WTC11 (cell line): ENCODE measurements around the gene JMJD8. TPM values are rescaled to one million over a fixed set of nuclear protein-coding genes. Genes with fewer than 3 reads are reported as not detected.

Experiments used
- ATAC-seq: fragments of 200-7000 bp; cut with Tn5 transposase; 2 replicates; pipeline ENCODE4 v1.10.0; 2021; ENCODE audit warnings: mild to moderate bottlenecking, moderate library complexity
- CTCF ChIA-PET: fragments of 300-600 bp; sonication (Branson Sonifier 250); formaldehyde crosslinking; loops from one replicate; lab custom pipeline; 2021; ENCODE audit warnings: antibody characterized with exemption; lab: Charles Lee
- POLR2A ChIA-PET: fragments of 350-600 bp; sonication (Branson Sonifier 250); formaldehyde crosslinking; loops from one replicate; lab custom pipeline; 2021; ENCODE audit warnings: antibody characterized with exemption; lab: Charles Lee
- DNase-seq: peaks from one replicate; pipeline ENCODE4 v3.0.0; 2021; ENCODE audit warnings: low spot score
- H3K27ac Mint-ChIP-seq: 2 replicates; pipeline ENCODE4 v1.8.0; 2021; ENCODE audit warnings: mixed read lengths
- H3K27me3 Mint-ChIP-seq: 2 replicates; pipeline ENCODE4 v1.8.0; 2021; ENCODE audit warnings: low read depth, mild to moderate bottlenecking, moderate library complexity, mixed read lengths
- H3K36me3 Mint-ChIP-seq: 2 replicates; pipeline ENCODE4 v1.8.0; 2021; ENCODE audit warnings: mixed read lengths
- H3K4me1 Mint-ChIP-seq: 2 replicates; pipeline ENCODE4 v1.8.0; 2022; ENCODE audit warnings: mixed read lengths
- H3K4me3 Mint-ChIP-seq: 2 replicates; pipeline ENCODE4 v1.8.0; 2021; ENCODE audit warnings: mild to moderate bottlenecking, moderate library complexity, mixed read lengths
- H3K9me3 Mint-ChIP-seq: 2 replicates; pipeline ENCODE4 v1.8.0; 2021; ENCODE audit warnings: mixed read lengths
- CREB1 ChIP-seq: sonication (generic); formaldehyde crosslinking; IDR thresholded peaks from 2 replicates; pipeline ENCODE4 v1.8.0; 2023; ENCODE audit warnings: mild to moderate bottlenecking, missing genetic modification reagents
- RELA ChIP-seq: sonication (generic); formaldehyde crosslinking; IDR thresholded peaks from 2 replicates; pipeline ENCODE4 v1.8.1; 2022; ENCODE audit warnings: missing genetic modification reagents, mild to moderate bottlenecking, borderline replicate concordance
- SMAD4 ChIP-seq: sonication (generic); formaldehyde crosslinking; IDR thresholded peaks from 2 replicates; pipeline ENCODE4 v1.8.0; 2022; ENCODE audit warnings: mild to moderate bottlenecking, missing genetic modification reagents
- total RNA-seq: library from RNA; stranded (reverse); gene quantifications from 3 replicates; pipeline ENCODE4 v1.2.3, GENCODE V29; 2021
- TF ChIP-seq, protein P1 (sequence below): sonication (generic); formaldehyde crosslinking; IDR thresholded peaks from 2 replicates; pipeline ENCODE4 v1.8.0; 2022; ENCODE audit warnings: missing genetic modification reagents
- TF ChIP-seq, protein P2 (sequence below): sonication (generic); formaldehyde crosslinking; IDR thresholded peaks from 2 replicates; pipeline ENCODE4 v1.8.0; 2022; ENCODE audit warnings: mild to moderate bottlenecking, missing genetic modification reagents
- TF ChIP-seq, protein P3 (sequence below): sonication (generic); formaldehyde crosslinking; IDR thresholded peaks from 2 replicates; pipeline ENCODE4 v1.8.1; 2023; ENCODE audit warnings: mild to moderate bottlenecking, missing genetic modification reagents, borderline replicate concordance
- TF ChIP-seq, protein P4 (sequence below): fragments of 250-450 bp; sonication (Bioruptor Pico); IDR thresholded peaks from 2 replicates; pipeline ENCODE4 v1.8.0; 2021; ENCODE audit warnings: mild to moderate bottlenecking

Gene JMJD8
- total RNA-seq, 1 experiment from 2014 or later: 61.2 TPM

DNA sequence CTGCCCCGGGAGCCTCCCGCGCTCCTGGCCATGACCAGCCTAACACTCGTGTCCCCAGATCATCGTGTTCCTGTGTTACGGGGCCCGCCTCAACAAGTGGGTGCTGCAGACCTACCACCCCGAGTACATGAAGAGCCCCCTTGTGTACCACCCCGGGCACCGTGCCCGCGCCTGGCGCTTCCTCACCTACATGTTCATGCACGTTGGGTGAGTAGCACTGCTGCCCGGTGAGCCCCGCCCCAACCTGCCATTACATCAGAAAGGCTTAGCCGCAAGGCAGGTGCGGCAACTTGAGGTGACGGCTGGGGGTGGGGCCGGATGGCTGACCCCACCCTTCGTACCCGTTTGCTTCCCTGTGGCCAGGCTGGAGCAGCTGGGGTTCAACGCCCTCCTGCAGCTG lies 7.2 kb downstream of the JMJD8 start (continued):
- TF ChIP-seq, protein P1, sequence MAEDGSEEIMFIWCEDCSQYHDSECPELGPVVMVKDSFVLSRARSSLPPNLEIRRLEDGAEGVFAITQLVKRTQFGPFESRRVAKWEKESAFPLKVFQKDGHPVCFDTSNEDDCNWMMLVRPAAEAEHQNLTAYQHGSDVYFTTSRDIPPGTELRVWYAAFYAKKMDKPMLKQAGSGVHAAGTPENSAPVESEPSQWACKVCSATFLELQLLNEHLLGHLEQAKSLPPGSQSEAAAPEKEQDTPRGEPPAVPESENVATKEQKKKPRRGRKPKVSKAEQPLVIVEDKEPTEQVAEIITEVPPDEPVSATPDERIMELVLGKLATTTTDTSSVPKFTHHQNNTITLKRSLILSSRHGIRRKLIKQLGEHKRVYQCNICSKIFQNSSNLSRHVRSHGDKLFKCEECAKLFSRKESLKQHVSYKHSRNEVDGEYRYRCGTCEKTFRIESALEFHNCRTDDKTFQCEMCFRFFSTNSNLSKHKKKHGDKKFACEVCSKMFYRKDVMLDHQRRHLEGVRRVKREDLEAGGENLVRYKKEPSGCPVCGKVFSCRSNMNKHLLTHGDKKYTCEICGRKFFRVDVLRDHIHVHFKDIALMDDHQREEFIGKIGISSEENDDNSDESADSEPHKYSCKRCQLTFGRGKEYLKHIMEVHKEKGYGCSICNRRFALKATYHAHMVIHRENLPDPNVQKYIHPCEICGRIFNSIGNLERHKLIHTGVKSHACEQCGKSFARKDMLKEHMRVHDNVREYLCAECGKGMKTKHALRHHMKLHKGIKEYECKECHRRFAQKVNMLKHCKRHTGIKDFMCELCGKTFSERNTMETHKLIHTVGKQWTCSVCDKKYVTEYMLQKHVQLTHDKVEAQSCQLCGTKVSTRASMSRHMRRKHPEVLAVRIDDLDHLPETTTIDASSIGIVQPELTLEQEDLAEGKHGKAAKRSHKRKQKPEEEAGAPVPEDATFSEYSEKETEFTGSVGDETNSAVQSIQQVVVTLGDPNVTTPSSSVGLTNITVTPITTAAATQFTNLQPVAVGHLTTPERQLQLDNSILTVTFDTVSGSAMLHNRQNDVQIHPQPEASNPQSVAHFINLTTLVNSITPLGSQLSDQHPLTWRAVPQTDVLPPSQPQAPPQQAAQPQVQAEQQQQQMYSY (CRISPR knock-in tag): no peak

DNA sequence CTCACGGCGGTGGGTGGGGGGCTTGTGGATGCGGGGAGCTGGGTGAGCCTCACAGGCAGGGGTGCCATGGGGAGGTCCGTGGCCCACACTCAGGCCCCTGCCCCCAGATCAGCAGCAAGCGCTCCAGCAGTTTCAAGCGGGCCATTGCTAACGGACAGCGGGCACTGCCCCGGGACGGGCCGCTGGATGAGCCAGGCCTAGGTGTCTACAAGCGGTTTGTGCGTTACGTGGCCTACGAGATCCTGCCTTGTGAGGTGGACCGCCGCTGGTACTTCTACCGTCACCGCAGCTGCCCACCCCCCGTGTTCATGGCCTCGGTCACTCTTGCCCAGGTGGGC lies 7.6 kb downstream of the JMJD8 start:
- H3K27ac Mint-ChIP-seq: no peak overlapping the region
- H3K4me3 Mint-ChIP-seq: no peak overlapping the region; the same call in 1 of the 2 replicates
- no peak for ATAC-seq
- peaks cover 10% of the 10 kb centered on the region for H3K36me3 Mint-ChIP-seq
- no peak for TF ChIP-seq CREB1
- TF ChIP-seq, protein P2, sequence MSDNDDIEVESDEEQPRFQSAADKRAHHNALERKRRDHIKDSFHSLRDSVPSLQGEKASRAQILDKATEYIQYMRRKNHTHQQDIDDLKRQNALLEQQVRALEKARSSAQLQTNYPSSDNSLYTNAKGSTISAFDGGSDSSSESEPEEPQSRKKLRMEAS (CRISPR knock-in tag): no peak
- TF ChIP-seq, protein P3, sequence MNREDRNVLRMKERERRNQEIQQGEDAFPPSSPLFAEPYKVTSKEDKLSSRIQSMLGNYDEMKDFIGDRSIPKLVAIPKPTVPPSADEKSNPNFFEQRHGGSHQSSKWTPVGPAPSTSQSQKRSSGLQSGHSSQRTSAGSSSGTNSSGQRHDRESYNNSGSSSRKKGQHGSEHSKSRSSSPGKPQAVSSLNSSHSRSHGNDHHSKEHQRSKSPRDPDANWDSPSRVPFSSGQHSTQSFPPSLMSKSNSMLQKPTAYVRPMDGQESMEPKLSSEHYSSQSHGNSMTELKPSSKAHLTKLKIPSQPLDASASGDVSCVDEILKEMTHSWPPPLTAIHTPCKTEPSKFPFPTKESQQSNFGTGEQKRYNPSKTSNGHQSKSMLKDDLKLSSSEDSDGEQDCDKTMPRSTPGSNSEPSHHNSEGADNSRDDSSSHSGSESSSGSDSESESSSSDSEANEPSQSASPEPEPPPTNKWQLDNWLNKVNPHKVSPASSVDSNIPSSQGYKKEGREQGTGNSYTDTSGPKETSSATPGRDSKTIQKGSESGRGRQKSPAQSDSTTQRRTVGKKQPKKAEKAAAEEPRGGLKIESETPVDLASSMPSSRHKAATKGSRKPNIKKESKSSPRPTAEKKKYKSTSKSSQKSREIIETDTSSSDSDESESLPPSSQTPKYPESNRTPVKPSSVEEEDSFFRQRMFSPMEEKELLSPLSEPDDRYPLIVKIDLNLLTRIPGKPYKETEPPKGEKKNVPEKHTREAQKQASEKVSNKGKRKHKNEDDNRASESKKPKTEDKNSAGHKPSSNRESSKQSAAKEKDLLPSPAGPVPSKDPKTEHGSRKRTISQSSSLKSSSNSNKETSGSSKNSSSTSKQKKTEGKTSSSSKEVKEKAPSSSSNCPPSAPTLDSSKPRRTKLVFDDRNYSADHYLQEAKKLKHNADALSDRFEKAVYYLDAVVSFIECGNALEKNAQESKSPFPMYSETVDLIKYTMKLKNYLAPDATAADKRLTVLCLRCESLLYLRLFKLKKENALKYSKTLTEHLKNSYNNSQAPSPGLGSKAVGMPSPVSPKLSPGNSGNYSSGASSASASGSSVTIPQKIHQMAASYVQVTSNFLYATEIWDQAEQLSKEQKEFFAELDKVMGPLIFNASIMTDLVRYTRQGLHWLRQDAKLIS: no peak
- TF ChIP-seq, protein P4, sequence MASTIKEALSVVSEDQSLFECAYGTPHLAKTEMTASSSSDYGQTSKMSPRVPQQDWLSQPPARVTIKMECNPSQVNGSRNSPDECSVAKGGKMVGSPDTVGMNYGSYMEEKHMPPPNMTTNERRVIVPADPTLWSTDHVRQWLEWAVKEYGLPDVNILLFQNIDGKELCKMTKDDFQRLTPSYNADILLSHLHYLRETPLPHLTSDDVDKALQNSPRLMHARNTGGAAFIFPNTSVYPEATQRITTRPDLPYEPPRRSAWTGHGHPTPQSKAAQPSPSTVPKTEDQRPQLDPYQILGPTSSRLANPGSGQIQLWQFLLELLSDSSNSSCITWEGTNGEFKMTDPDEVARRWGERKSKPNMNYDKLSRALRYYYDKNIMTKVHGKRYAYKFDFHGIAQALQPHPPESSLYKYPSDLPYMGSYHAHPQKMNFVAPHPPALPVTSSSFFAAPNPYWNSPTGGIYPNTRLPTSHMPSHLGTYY (CRISPR knock-in tag): no peak
- no peak for TF ChIP-seq RELA (CRISPR knock-in tag)
- ChIA-PET CTCF (interaction anchor here (0.5 to 2.8 kb wide), 12 partner anchors 9 to 1240 kb away, joined by 3 to 16 read pairs (median 6); partner anchors contain the start of genes RHOT2, WDR24 and WDR90), POLR2A (interaction anchor here (1.1 kb wide), 1 partner anchor 91 kb away, joined by 3 read pairs; no protein-coding TSS in a partner anchor)
- no peaks in the 10 kb centered on the region for H3K27me3 Mint-ChIP-seq
- peaks cover 21% of the 10 kb centered on the region for H3K4me1 Mint-ChIP-seq
- DNase-seq: no peak
- no peaks in the 10 kb centered on the region for H3K9me3 Mint-ChIP-seq

DNA sequence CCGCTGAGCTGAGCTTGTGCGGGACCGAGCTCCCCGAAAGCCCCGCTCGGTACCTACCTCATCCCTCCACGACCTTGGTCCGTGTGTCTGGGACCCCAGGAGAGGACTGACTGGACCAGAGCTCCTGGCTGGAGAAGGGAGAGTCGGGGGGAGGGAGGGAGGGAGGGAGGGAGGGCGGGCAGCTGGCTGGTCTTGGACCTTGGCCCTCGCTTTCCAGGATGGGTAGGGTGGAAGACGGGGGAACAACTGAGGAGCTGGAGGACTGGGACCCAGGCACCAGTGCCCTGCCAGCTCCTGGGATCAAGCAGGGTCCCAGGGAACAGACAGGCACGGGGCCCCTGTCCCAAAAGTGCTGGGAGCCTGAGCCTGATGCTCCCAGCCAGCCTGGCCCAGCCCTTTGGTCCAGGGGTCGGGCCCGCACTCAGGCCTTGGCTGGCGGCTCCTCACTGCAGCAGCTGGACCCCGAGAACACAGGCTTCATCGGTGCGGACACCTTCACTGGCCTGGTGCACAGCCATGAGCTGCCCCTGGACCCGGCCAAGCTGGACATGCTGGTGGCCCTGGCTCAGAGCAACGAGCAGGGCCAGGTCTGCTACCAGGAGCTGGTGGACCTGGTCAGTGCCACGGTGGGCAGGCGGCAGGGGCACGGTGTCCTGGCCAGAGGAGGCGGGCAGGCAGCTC lies 8.1 kb downstream of the JMJD8 start:
- ChIA-PET CTCF (interaction anchor here (0.6 to 2.8 kb wide), 21 partner anchors 8 to 292 kb away, joined by 3 to 16 read pairs (median 5); partner anchors contain the start of genes CIAO3, METTL26, RHOT2 and WDR24), POLR2A (interaction anchor here (0.6 to 1.5 kb wide), 4 partner anchors 14 to 91 kb away, joined by 3 to 4 read pairs (median 3); partner anchors contain the start of gene WDR24)
- Mint-ChIP-seq H3K9me3 (no peaks in the 10 kb centered on the region), H3K4me3 (peak overlapping the region; percentile 41), H3K4me1 (peaks cover 15% of the 10 kb centered on the region), H3K36me3 (peaks cover 7% of the 10 kb centered on the region), H3K27me3 (no peaks in the 10 kb centered on the region), H3K27ac (no peak overlapping the region)
- no peak for DNase-seq
- no peak for ATAC-seq
- TF ChIP-seq SMAD4 (CRISPR knock-in tag): no peak
